Calu3 (cell line): Measurements from ENCODE around the gene PDGFB. TPM values are rescaled to one million over a fixed set of nuclear protein-coding genes. Genes with fewer than 3 reads are reported as not detected.

Experiments
- BruUV-seq: library from RNA; stranded (reverse); fragments of 400-500 nt; replicated peaks from 2 replicates; lab custom pipeline; 2021; lab: Mats Ljungman, UMichigan
- CTCF ChIA-PET: fragments of 300-600 bp; sonication (Branson Sonifier 250); formaldehyde crosslinking; loops from one replicate; lab custom pipeline; 2022; ENCODE audit warnings: antibody characterized with exemption; lab: Charles Lee
- DNase-seq: peaks from one replicate; pipeline ENCODE4 v3.0.0; 2022
- H3K27ac Mint-ChIP-seq: one replicate; pipeline ENCODE4 v1.8.0; 2022; ENCODE audit warnings: mixed read lengths; ENCODE audit not compliant: unreplicated experiment
- H3K27me3 Mint-ChIP-seq: one replicate; pipeline ENCODE4 v1.8.0; 2022; ENCODE audit warnings: mixed read lengths; ENCODE audit not compliant: unreplicated experiment
- H3K36me3 Mint-ChIP-seq: one replicate; pipeline ENCODE4 v1.8.0; 2022; ENCODE audit warnings: mild to moderate bottlenecking, moderate library complexity, mixed read lengths; ENCODE audit not compliant: insufficient read depth, unreplicated experiment
- H3K4me1 Mint-ChIP-seq: one replicate; pipeline ENCODE4 v1.8.0; 2022; ENCODE audit warnings: mild to moderate bottlenecking, low read depth, mixed read lengths; ENCODE audit not compliant: unreplicated experiment
- H3K4me3 Mint-ChIP-seq: one replicate; pipeline ENCODE4 v1.8.0; 2022; ENCODE audit warnings: mild to moderate bottlenecking, low read depth, moderate library complexity, mixed read lengths; ENCODE audit not compliant: unreplicated experiment
- H3K9me3 Mint-ChIP-seq: one replicate; pipeline ENCODE4 v1.8.0; 2022; ENCODE audit warnings: low read depth, mixed read lengths; ENCODE audit not compliant: unreplicated experiment
- CTCF ChIP-seq: fragments of 200-600 bp; IDR thresholded peaks from one replicate; pipeline ENCODE4 v1.8.0; 2022; ENCODE audit warnings: antibody characterized with exemption; ENCODE audit not compliant: unreplicated experiment
- intact Hi-C: fragments of 100-400 bp; cut with micrococcal nuclease; formaldehyde crosslinking; loops from one replicate; pipeline ENCODE4 v1.10.0; 2022; ENCODE audit not compliant: unreplicated experiment
- total RNA-seq: library from RNA; stranded (reverse); gene quantifications from 2 replicates; pipeline ENCODE4 v1.2.3, GENCODE V29; 2022

The PDGFB gene
- total RNA-seq, 1 experiment from 2014 or later: 25.9 TPM

- DNase-seq: no peak
- Mint-ChIP-seq H3K9me3 (peaks cover 2% of the 10 kb centered on the region), H3K27me3 (no peaks in the 10 kb centered on the region), H3K4me1 (peaks cover 7% of the 10 kb centered on the region), H3K4me3 (no peak overlapping the region), H3K36me3 (no peaks in the 10 kb centered on the region), H3K27ac (no peak overlapping the region)
- no TSS peak for BruUV-seq
- no peak for TF ChIP-seq CTCF
- intact Hi-C loops: no loop called here
- CTCF ChIA-PET: no interaction called here
Observed at GRCh38 chr22:39266398-39267030, 21.7 kb upstream of the PDGFB start.

DNA sequence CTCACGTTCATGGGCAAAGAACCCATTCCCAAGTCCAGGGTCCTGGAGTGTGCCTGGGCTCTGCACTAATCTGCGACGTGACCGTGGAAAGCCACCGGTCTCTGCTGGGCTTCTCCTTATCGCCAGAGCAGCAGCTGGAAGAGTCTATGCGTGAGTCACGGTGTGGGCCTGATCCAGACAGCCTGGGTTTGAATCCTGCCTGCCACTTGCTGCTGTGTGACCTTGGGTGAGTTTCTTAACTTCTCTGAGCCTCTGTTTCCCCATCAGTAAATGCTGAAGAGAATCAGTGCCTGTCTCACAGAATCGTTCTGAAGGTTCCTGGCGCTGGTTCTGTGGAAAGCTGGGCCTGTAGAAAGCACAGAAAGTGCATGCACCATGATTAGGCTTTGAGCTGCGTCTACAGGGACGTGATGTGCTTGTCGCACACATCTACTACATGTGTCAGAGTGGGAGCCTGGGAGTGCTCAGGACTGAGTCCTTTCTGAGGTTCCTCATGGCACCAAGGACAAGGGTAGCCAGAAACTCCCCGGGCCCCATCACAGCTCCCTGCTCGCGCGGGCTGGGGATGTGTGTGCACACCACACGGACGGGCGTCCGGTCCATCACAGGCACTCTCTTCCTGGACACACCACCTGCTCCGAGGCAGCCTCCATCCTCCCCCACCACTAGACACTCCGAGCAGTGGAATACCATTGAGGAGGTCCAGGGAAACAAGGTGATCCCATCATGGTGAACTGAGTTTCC is 20.5 kb upstream of the PDGFB start:
- Mint-ChIP-seq H3K4me1 (peaks cover 7% of the 10 kb centered on the region), H3K36me3 (no peaks in the 10 kb centered on the region), H3K27me3 (no peaks in the 10 kb centered on the region), H3K27ac (peak overlapping the region; percentile 39), H3K9me3 (peaks cover 5% of the 10 kb centered on the region), H3K4me3 (no peak overlapping the region)
- CTCF ChIA-PET: interaction anchor here (0.7 kb wide), 1 partner anchor 59 kb away, joined by 3 read pairs; no protein-coding TSS in a partner anchor
- intact Hi-C loops: no loop called here
- BruUV-seq: no TSS peak
- TF ChIP-seq CTCF: no peak
- no peak for DNase-seq

DNA sequence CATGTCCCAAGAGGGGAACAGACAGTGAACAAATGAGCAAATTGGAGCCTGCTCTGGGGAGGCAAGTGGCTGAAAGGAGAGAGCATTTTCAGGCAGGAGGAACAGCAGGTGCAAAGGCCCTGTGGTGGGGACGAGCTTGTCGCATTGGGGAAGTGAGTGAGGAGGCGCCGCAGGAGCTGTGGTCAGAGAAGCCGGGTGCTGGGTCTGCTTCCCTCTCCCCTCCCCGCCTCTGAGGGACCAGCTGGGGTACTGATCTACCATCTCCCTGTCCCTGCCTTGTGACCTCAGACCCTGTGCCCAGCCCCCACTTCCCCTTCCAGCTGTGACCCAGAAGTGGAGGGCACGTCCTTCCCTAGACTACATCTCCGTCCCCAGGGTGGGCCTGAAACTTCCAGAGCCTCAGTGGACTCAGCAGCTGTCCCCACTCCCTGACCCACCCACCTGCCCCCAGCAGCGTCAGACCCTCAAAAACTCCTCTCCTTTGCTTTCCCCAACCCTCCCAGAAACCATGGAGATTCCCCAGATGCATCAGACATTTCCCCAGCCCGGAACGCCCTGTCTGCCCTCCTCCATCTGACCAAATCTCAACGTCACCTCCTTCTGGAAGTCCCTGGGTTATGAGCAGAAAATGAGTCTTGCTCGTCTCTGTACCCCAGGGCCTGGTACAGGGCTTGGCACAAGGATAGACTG is 19.7 kb upstream of the PDGFB start:
- peak overlapping the region; percentile 39 for H3K27ac Mint-ChIP-seq
- no peak overlapping the region for H3K4me3 Mint-ChIP-seq
- no peak for DNase-seq
- intact Hi-C loops: no loop called here
- no peak for TF ChIP-seq CTCF
- CTCF ChIA-PET: no interaction called here
- no peaks in the 10 kb centered on the region for H3K36me3 Mint-ChIP-seq
- peaks cover 7% of the 10 kb centered on the region for H3K4me1 Mint-ChIP-seq
- peaks cover 5% of the 10 kb centered on the region for H3K9me3 Mint-ChIP-seq
- no peaks in the 10 kb centered on the region for H3K27me3 Mint-ChIP-seq
- BruUV-seq: no TSS peak

DNA sequence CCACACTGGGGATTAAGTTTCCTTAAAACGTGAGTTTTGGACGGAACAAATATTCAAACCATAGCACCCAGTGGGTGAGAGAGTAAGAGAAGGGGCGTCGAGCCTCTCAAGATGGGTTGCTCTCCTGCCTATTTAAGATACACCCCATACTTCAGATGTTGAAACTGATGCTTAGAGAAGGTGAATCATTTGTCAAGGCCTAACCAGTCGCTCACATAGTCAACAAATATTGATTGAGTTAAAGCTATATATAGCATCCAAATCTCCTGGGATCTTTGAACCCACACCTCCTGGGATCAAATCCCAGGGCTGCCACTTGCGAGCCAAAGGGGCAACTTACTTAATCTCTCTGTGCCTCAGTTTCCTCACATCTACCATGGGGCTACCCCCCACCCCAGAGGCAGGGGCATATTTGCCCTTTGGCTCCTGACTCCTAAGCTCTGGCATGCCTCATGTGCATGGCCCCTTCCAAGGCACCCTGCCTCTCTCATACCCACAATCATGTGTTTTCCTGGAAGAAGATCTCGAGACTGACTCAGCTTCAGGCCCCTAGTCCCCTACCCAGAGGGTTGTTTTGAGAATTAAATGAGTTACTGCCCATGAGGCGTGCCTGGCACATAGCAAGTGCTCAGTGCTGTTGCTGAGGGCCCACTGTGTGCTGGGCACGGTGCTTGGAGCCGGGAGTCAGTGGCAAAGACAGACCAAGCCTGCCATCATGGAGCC is 19.0 kb upstream of the PDGFB start:
- TF ChIP-seq CTCF: no peak
- BruUV-seq: no TSS peak

More for the DNA sequence above, 19.0 kb upstream of the PDGFB start:
- no peak for DNase-seq
- no peak overlapping the region for H3K4me3 Mint-ChIP-seq
- H3K36me3 Mint-ChIP-seq: no peaks in the 10 kb centered on the region
- intact Hi-C loops: no loop called here
- peaks cover 5% of the 10 kb centered on the region for H3K9me3 Mint-ChIP-seq
- H3K27me3 Mint-ChIP-seq: no peaks in the 10 kb centered on the region
- H3K27ac Mint-ChIP-seq: no peak overlapping the region
- CTCF ChIA-PET: no interaction called here
- peaks cover 7% of the 10 kb centered on the region for H3K4me1 Mint-ChIP-seq
